Esophagus squamous epithelium (tissue), 4 donors: ENCODE measurements around the gene CTBP1.

Source experiments
- CTCF ChIP-seq, 6 experiments: fragments of 450-650 bp in 4 of 6; fragments of 200-600 bp in 2 of 6; sonication (generic) in 2 of 6; IDR thresholded peaks; one replicate each; pipeline ENCODE4 v1.5.1; 2016 to 2019; ENCODE audit warnings: antibody characterized with exemption in 6 of 6, mild to moderate bottlenecking in 4 of 6, moderate library complexity in 4 of 6
- POLR2A ChIP-seq, 4 donors: fragments of 450-650 bp; IDR thresholded peaks; one replicate each; pipeline ENCODE4 v1.6.1; 2017; ENCODE audit warnings: antibody characterized with exemption in 4 of 4, mild to moderate bottlenecking in 4 of 4, moderate library complexity in 3 of 4

DNA sequence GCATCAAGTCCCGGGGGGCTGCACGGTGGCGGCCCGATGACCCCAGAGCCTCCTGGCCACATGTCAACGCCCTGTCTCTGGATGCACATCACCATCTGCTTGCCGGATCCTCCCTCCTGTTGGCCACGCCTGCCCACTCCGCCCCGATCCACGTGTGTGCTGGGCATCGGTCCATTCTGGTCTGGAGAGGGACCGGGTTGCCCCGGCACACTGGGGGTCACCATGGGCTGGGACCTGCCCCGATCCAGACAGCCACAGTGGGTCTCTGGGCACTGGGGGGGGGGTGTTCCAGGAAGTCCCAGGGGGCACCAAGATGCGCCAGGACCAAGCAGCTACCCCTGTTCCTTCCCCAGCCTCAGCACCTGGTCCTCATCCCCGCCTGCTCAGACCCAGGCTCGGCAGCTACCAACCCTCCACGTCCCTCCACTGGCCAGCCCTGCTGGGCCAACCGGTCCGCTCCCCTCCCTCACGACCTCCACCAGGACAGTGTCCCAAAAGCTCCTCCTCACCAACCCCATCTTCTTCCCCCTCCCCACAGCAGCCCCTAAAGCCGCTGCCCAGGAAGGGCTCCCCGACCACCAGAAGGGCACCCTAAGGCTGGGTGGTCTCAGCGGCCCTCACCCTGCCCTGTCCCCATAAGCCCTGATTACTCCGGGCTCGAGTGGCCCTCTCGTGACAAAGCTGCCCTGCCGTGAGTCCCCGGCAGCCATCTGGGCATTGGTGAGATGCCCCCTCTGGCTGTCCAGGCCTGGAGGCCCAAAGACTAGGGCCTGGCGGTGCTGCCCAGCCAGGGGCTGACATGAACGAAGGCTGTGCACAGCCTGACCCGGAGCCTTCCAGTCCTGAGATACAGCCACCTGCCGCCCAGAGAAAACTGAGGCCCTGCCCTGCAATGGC lies 4.6 kb downstream of the CTBP1 start:
- TF ChIP-seq CTCF (IDR thresholded peaks at IDR 0.05) = no peak
- no peak for TF ChIP-seq POLR2A (IDR thresholded peaks at IDR 0.05)
